ENCODE results near the gene NGDN. TPM values are rescaled to one million over a fixed set of nuclear protein-coding genes. Genes with fewer than 3 reads are reported as not detected.
A peak's percentile ranks its signal among the peaks of the same experiment; 100 is the strongest.

The NGDN gene
- total RNA-seq, 6 experiments from 2014 or later, result 22.6 to 29.9 (median 24.1) TPM

- no peaks in the 10 kb centered on the region for H3K4me1 Mint-ChIP-seq (ENCODE audit: low read depth)
- H3K36me3 Mint-ChIP-seq (ENCODE audit: low read depth), result peaks cover 5% of the 10 kb centered on the region; the same call in 1 of the 2 replicates
- H3K27ac Mint-ChIP-seq, result no peak overlapping the region
- TF ChIP-seq CTCF (IDR thresholded peaks at IDR 0.05), result no peak
- no peaks in the 10 kb centered on the region for H3K27me3 Mint-ChIP-seq (ENCODE audit: insufficient read depth)
- no peak for DNase-seq
- no peaks in the 10 kb centered on the region for H3K9me3 Mint-ChIP-seq
- no peak overlapping the region for H3K4me3 Mint-ChIP-seq
Observed at GRCh38 chr14:23486036-23486435, 16.5 kb downstream of the NGDN start.

GRCh38 chr14:23487216-23487615 is 17.7 kb downstream of the NGDN start:
- H3K36me3 Mint-ChIP-seq (ENCODE audit: low read depth), result no peaks in the 10 kb centered on the region
- no peaks in the 10 kb centered on the region for H3K4me1 Mint-ChIP-seq (ENCODE audit: low read depth)
- H3K27me3 Mint-ChIP-seq (ENCODE audit: insufficient read depth), result no peaks in the 10 kb centered on the region
- no peak overlapping the region for H3K27ac Mint-ChIP-seq
- no peaks in the 10 kb centered on the region for H3K9me3 Mint-ChIP-seq
- TF ChIP-seq CTCF (IDR thresholded peaks at IDR 0.05), result no peak
- no peak for DNase-seq
- no peak overlapping the region for H3K4me3 Mint-ChIP-seq

- Mint-ChIP-seq H3K4me3 (no peak overlapping the region), H3K36me3 (ENCODE audit: low read depth) (no peaks in the 10 kb centered on the region), H3K27ac (no peak overlapping the region), H3K9me3 (no peaks in the 10 kb centered on the region), H3K27me3 (ENCODE audit: insufficient read depth) (no peaks in the 10 kb centered on the region), H3K4me1 (ENCODE audit: low read depth) (peaks cover 13% of the 10 kb centered on the region)
- peak; percentile 9 for DNase-seq
- no peak for TF ChIP-seq CTCF (IDR thresholded peaks at IDR 0.05)
Observed at GRCh38 chr14:23492618-23493272, 23.2 kb downstream of the NGDN start.

GRCh38 chr14:23494223-23494622 is 24.7 kb downstream of the NGDN start:
- Mint-ChIP-seq H3K9me3 (no peaks in the 10 kb centered on the region), H3K27me3 (ENCODE audit: insufficient read depth) (no peaks in the 10 kb centered on the region), H3K27ac (no peak overlapping the region), H3K4me3 (no peak overlapping the region), H3K36me3 (ENCODE audit: low read depth) (no peaks in the 10 kb centered on the region), H3K4me1 (ENCODE audit: low read depth) (peaks cover 13% of the 10 kb centered on the region)
- DNase-seq, result peak; percentile 23
- TF ChIP-seq CTCF (IDR thresholded peaks at IDR 0.05), result no peak

- TF ChIP-seq CTCF (IDR thresholded peaks at IDR 0.05), result no peak
- Mint-ChIP-seq H3K27ac (no peak overlapping the region), H3K36me3 (ENCODE audit: low read depth) (no peaks in the 10 kb centered on the region), H3K4me1 (ENCODE audit: low read depth) (no peaks in the 10 kb centered on the region), H3K27me3 (ENCODE audit: insufficient read depth) (no peaks in the 10 kb centered on the region; the same call in none of the 2 replicates), H3K4me3 (no peak overlapping the region), H3K9me3 (no peaks in the 10 kb centered on the region)
- DNase-seq, result no peak
Observed at GRCh38 chr14:23512156-23512555, 42.7 kb downstream of the NGDN start.
